ENCODE measurements around the gene PDE8B.

- TF ChIP-seq, protein P1, sequence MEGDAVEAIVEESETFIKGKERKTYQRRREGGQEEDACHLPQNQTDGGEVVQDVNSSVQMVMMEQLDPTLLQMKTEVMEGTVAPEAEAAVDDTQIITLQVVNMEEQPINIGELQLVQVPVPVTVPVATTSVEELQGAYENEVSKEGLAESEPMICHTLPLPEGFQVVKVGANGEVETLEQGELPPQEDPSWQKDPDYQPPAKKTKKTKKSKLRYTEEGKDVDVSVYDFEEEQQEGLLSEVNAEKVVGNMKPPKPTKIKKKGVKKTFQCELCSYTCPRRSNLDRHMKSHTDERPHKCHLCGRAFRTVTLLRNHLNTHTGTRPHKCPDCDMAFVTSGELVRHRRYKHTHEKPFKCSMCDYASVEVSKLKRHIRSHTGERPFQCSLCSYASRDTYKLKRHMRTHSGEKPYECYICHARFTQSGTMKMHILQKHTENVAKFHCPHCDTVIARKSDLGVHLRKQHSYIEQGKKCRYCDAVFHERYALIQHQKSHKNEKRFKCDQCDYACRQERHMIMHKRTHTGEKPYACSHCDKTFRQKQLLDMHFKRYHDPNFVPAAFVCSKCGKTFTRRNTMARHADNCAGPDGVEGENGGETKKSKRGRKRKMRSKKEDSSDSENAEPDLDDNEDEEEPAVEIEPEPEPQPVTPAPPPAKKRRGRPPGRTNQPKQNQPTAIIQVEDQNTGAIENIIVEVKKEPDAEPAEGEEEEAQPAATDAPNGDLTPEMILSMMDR (IDR thresholded peaks at IDR 0.05), result no peak
- TF ChIP-seq POLR2A (IDR thresholded peaks at IDR 0.05), result no peak
These were observed 57.0 kb downstream of the PDE8B start for GRCh38 chr5:77267496-77267895.

All from right lobe of liver (tissue), 4 donors.